OCI-LY3 (cell line): ENCODE measurements around the gene EPHB1.

Experiments
- CTCF ChIP-seq: fragments of 200-600, 300-600 bp; sonication (generic); IDR thresholded peaks from 2 replicates; pipeline ENCODE4 v1.5.1; 2014; ENCODE audit warnings: antibody characterized with exemption, low read length, low read depth
- EZH2phosphoT487 ChIP-seq: fragments of 200-600 bp; shearing (Covaris generic); IDR thresholded peaks from 2 replicates; pipeline ENCODE4 v1.6.1; 2018; ENCODE audit warnings: antibody characterized with exemption, mixed run types, low read depth

GRCh38 chr3:134822090-134822489, 27.0 kb downstream of the EPHB1 start:
- no peak for TF ChIP-seq CTCF
- no peak for TF ChIP-seq EZH2phosphoT487
